ENCODE measurements around the gene POPDC2. TPM values are rescaled to one million over a fixed set of nuclear protein-coding genes. Genes with fewer than 3 reads are reported as not detected.

Gene POPDC2
- total RNA-seq, 2 donors from 2014 or later = 0.78 to 0.99 TPM

- 91 to 93% methylated on average over 13 to 17 of the region's 18 CpGs for WGBS, 2 donors
- H3K27ac ChIP-seq = no peak overlapping the region
- no peak overlapping the region for H3K4me3 ChIP-seq
- peaks cover 25% of the 10 kb centered on the region for H3K4me1 ChIP-seq
- TF ChIP-seq CTCF (IDR thresholded peaks at IDR 0.05) (no peak), POLR2A (IDR thresholded peaks at IDR 0.05) (no peak)
- DNase-seq (no peak), ATAC-seq (no peak)
- H3K9me3 ChIP-seq = no peaks in the 10 kb centered on the region
- peaks cover 0 to 13% of the 10 kb centered on the region in 2 donors for H3K36me3 ChIP-seq (replicated peaks in 1 of 2; ENCODE audit: insufficient read depth in 1 of 2, low read depth in 2 of 2)
- H3K27me3 ChIP-seq = no peaks in the 10 kb centered on the region
- intact Hi-C loops (cut with DNase I) = no loop called here
These were observed 13.5 kb upstream of the POPDC2 start for GRCh38 chr3:119673875-119674274.

GRCh38 chr3:119672776-119673175, 12.4 kb upstream of the POPDC2 start:
- intact Hi-C loops (cut with DNase I) = no loop called here
- Histone ChIP-seq H3K27ac (no peak overlapping the region), H3K36me3 (replicated peaks in 1 of 2; ENCODE audit: insufficient read depth in 1 of 2, low read depth in 2 of 2) (peaks cover 0 to 15% of the 10 kb centered on the region in 2 donors)

DNA sequence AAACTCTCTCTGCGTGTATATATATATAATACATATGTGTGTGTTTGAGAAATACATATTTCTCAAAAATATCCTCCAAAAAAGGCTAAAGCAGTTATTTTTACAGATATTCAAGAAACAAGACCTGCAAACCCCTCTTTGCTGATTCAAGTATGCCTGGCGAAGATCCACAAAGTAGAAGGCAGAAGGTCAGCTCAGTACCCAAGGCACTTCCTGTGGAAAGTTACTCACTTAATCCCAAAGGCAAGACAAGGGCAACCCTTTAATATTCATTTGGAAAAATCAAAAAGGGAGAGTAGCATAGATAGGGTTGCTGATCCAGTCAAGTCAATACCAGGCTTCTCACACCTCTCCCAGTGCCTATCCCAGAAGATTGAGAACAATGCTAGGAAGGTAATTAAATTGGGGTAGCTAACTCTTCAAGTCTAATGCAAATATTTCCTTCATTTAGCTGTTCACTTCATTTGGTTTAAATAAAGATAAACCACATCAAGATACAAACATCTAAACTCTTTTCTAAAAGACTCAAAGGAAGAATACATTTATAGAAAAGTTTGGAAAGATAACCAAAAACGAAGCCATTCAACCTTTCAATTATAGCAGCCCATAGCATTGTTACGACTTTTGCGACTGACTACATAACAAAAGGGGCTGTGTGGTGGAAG, 9.6 kb upstream of the POPDC2 start:
- intact Hi-C loops (cut with DNase I) = no loop called here
- H3K36me3 ChIP-seq (replicated peaks in 1 of 2; ENCODE audit: insufficient read depth in 1 of 2, low read depth in 2 of 2) = peaks cover 0 to 15% of the 10 kb centered on the region in 2 donors
- 84 to 93% methylated on average over 5 of the region's 5 CpGs for WGBS, 2 donors
- H3K27ac ChIP-seq = no peak overlapping the region
- no peak for DNase-seq
- H3K4me1 ChIP-seq = peaks cover 6% of the 10 kb centered on the region
- no peaks in the 10 kb centered on the region for H3K27me3 ChIP-seq
- no peaks in the 10 kb centered on the region for H3K9me3 ChIP-seq
- ATAC-seq = no peak
- TF ChIP-seq POLR2A (IDR thresholded peaks at IDR 0.05) = no peak
- no peak for TF ChIP-seq CTCF (IDR thresholded peaks at IDR 0.05)
- no peak overlapping the region for H3K4me3 ChIP-seq

More at GRCh38 chr3:119672776-119673175, 12.4 kb upstream of the POPDC2 start:
- Histone ChIP-seq H3K27me3 (no peaks in the 10 kb centered on the region), H3K9me3 (no peaks in the 10 kb centered on the region), H3K4me3 (no peak overlapping the region), H3K4me1 (peaks cover 24% of the 10 kb centered on the region)
- ATAC-seq (no peak), DNase-seq (no peak)
- WGBS, 2 donors = 64 to 71% methylated on average over 2 of the region's 2 CpGs
- TF ChIP-seq CTCF (IDR thresholded peaks at IDR 0.05) (no peak), POLR2A (IDR thresholded peaks at IDR 0.05) (no peak)

DNA sequence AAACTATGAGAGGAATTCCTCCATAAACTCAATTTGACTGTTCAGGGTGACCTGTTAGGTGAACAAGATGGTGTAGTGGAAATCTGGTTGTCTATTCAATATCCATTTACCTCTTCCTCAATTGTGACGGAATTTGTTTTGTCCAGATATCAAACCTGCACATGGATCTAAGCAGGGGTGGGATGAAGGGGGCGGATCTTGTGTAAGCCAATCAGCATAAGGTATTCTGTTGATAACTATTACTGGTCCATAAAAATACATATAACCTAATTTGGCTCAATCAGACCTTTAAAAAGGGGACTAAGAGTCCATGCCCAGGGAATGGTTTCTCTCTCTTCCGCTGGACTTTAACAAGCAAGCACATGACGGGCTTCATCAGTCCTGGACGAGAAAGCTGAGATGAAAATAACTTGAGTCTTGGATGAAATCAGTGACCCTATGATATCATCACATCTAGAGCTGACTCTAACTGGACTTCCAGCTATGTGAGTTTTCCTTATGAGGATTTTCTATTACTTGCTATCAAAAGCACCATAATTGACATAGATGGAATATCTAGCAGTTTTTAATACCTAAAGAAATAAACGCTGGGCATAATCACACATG, 5.7 kb upstream of the POPDC2 start:
- Histone ChIP-seq H3K4me3 (no peak overlapping the region), H3K27me3 (no peaks in the 10 kb centered on the region), H3K27ac (no peak overlapping the region), H3K36me3 (replicated peaks in 1 of 2; ENCODE audit: insufficient read depth in 1 of 2, low read depth in 2 of 2) (peaks cover 0 to 3% of the 10 kb centered on the region in 2 donors), H3K4me1 (peaks cover 7% of the 10 kb centered on the region), H3K9me3 (no peaks in the 10 kb centered on the region)
- intact Hi-C loops (cut with DNase I) = no loop called here
- ATAC-seq (no peak), DNase-seq (no peak)
- TF ChIP-seq POLR2A (IDR thresholded peaks at IDR 0.05) (no peak), CTCF (IDR thresholded peaks at IDR 0.05) (no peak)
- WGBS, 2 donors = 81 to 82% methylated on average over 6 of the region's 6 CpGs

Data from body of pancreas (tissue), 4 donors.